Fibroblast of lung (primary cell): Measurements from ENCODE around the gene DLG2. TPM values are rescaled to one million over a fixed set of nuclear protein-coding genes. Genes with fewer than 3 reads are reported as not detected.

ENCODE experiments used
- DNase-seq, 2 donors: peaks; one replicate each; pipeline versions ENCODE4 v3.0.0 to v3.0.0-alpha.2; 2010; ENCODE audit warnings: low read depth in 2 of 2
- H2AFZ ChIP-seq: 2 replicates; pipeline ENCODE4 v1.5.1; 2012; ENCODE audit warnings: low read length, control low read depth, inconsistent platforms
- H3K27ac ChIP-seq: 2 replicates; pipeline ENCODE4 v1.5.1; 2011; ENCODE audit warnings: low read length, control low read depth; ENCODE audit not compliant: insufficient read depth
- H3K27me3 ChIP-seq: 2 replicates; pipeline ENCODE4 v1.5.1; 2011; ENCODE audit warnings: mild to moderate bottlenecking, low read length; ENCODE audit not compliant: control insufficient read depth, insufficient read depth
- H3K36me3 ChIP-seq: 2 replicates; pipeline ENCODE4 v1.5.1; 2011; ENCODE audit warnings: low read length; ENCODE audit not compliant: control insufficient read depth, insufficient read depth
- H3K4me1 ChIP-seq: 2 replicates; pipeline ENCODE4 v1.5.1; 2011; ENCODE audit warnings: low read length; ENCODE audit not compliant: control insufficient read depth, insufficient read depth; ENCODE audit errors: extremely low read depth
- H3K4me2 ChIP-seq: 2 replicates; pipeline ENCODE4 v1.5.1; 2011; ENCODE audit warnings: low read length, control low read depth; ENCODE audit not compliant: insufficient read depth; ENCODE audit errors: extremely low read depth
- H3K4me3 ChIP-seq, 4 experiments: fragments of 200-600 bp in 1 of 4; sonication (generic) in 1 of 4; replicated peaks in 1 of 4; 2 replicates each; pipeline ENCODE4 v1.5.1; 2011 to 2016; ENCODE audit warnings: low read length in 4 of 4, low read depth in 3 of 4, mild to moderate bottlenecking in 3 of 4, control low read depth in 2 of 4, inconsistent platforms in 1 of 4, mixed read lengths in 1 of 4; ENCODE audit not compliant: insufficient read depth in 1 of 4; ENCODE audit errors: control extremely low read depth in 1 of 4
- H3K79me2 ChIP-seq: 2 replicates; pipeline ENCODE4 v1.5.1; 2012; ENCODE audit warnings: mild to moderate bottlenecking, low read length, inconsistent platforms; ENCODE audit not compliant: control insufficient read depth, insufficient read depth
- H3K9ac ChIP-seq: 2 replicates; pipeline ENCODE4 v1.5.1; 2011; ENCODE audit warnings: mild to moderate bottlenecking, low read length, control low read depth; ENCODE audit not compliant: insufficient read depth
- H3K9me3 ChIP-seq: 2 replicates; pipeline ENCODE4 v1.5.1; 2012; ENCODE audit warnings: low read depth, low read length; ENCODE audit not compliant: control insufficient read depth, insufficient read depth
- H4K20me1 ChIP-seq: 2 replicates; pipeline ENCODE4 v1.5.1; 2011; ENCODE audit warnings: low read length; ENCODE audit not compliant: control insufficient read depth, insufficient read depth; ENCODE audit errors: extremely low read depth
- EZH2 ChIP-seq: IDR thresholded peaks from 2 replicates; pipeline ENCODE4 v1.5.1; 2012; ENCODE audit warnings: low read length, control low read depth, mild to moderate bottlenecking; ENCODE audit errors: missing control alignments
- polyA plus RNA-seq, 2 donors: library from polyadenylated mRNA; depleted of rRNA in 1 of 2; stranded (reverse) in 1 of 2; unstranded in 1 of 2; fragments of >200 nt; gene quantifications; 2 replicates each; pipeline ENCODE4 v1.2.1, GENCODE V29; 2011 to 2012; ENCODE audit warnings: missing spikeins in 1 of 2
- total RNA-seq: library from RNA; depleted of rRNA; stranded (reverse); fragments of >200 nt; gene quantifications from 2 replicates; pipeline ENCODE4 v1.2.1, GENCODE V29; 2014
- TF ChIP-seq, protein P1 (sequence below), 2 donors: IDR thresholded peaks in 1 of 2; conservative IDR thresholded peaks in 1 of 2; 1 replicate in 1 of 2; 2 replicates in 1 of 2; pipeline ENCODE4 v1.5.1; 2011 to 2012; ENCODE audit warnings: low read length in 2 of 2, control low read depth in 1 of 2, inconsistent platforms in 1 of 2, low read depth in 1 of 2, mild to moderate bottlenecking in 1 of 2

DLG2 gene
- total and polyA plus RNA-seq, 2 donors (not counting 1 experiment from before 2014, with no cell fraction given), result 0.77 to 2.3 TPM

DNA sequence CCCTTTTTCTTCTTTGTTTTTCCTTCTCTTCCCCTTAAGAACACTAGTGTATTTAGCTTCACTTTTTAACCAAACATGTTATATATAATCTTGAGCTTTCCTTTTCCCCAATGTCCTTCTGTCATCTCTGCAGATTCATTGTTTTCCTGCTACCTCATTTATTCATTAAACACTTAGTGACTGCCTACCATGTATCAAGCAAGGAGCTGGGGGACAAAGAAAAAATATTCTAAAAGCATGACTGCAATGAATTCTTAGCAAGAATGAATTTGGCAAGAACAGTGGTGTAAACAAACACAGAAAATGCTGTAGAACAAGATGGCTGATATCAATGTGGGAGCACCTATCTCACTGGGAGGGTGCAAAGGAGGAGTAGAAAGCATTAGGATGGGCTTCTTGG is 2094.0 kb downstream of the DLG2 start:
- Histone ChIP-seq H3K27ac (no peak overlapping the region), H3K79me2 (no peaks in the 10 kb centered on the region), H3K4me2 (no peak overlapping the region), H2AFZ (no peak overlapping the region), H3K9ac (no peak overlapping the region), H3K27me3 (no peaks in the 10 kb centered on the region), H3K36me3 (no peaks in the 10 kb centered on the region), H3K4me3 (no peak overlapping the region), H3K4me1 (no peaks in the 10 kb centered on the region), H3K9me3 (no peaks in the 10 kb centered on the region), H4K20me1 (no peaks in the 10 kb centered on the region)
- DNase-seq, result no peak
- no peak for TF ChIP-seq EZH2
- TF ChIP-seq, protein P1, sequence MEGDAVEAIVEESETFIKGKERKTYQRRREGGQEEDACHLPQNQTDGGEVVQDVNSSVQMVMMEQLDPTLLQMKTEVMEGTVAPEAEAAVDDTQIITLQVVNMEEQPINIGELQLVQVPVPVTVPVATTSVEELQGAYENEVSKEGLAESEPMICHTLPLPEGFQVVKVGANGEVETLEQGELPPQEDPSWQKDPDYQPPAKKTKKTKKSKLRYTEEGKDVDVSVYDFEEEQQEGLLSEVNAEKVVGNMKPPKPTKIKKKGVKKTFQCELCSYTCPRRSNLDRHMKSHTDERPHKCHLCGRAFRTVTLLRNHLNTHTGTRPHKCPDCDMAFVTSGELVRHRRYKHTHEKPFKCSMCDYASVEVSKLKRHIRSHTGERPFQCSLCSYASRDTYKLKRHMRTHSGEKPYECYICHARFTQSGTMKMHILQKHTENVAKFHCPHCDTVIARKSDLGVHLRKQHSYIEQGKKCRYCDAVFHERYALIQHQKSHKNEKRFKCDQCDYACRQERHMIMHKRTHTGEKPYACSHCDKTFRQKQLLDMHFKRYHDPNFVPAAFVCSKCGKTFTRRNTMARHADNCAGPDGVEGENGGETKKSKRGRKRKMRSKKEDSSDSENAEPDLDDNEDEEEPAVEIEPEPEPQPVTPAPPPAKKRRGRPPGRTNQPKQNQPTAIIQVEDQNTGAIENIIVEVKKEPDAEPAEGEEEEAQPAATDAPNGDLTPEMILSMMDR (conservative IDR thresholded peaks at IDR 0.05 in 1 of 2, IDR thresholded peaks at IDR 0.05 in 1 of 2; ENCODE audit: low read depth in 1 of 2, low read length in 2 of 2), result no peak

DNA sequence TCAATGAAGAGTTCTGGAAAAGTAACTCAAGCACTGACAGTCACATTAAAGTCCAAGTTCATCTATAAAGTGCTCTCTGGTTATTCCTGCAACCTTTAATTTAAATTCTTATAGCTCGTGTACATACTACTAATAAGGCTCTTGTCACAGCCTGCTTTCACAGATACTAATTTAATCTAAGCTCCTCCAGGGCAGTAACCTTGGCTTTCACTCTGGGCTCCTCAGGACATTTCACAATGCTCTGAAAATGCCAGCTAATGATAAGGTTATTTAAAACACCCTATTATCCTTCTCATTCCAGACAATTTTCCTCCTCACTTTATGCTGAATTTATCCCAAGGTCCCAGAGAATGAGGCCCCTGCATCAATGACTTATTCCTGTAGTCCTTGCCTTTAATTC is 2098.3 kb downstream of the DLG2 start:
- TF ChIP-seq, protein P1 (conservative IDR thresholded peaks at IDR 0.05 in 1 of 2, IDR thresholded peaks at IDR 0.05 in 1 of 2; ENCODE audit: low read depth in 1 of 2, low read length in 2 of 2), result no peak
- TF ChIP-seq EZH2, result no peak
- Histone ChIP-seq H3K36me3 (no peaks in the 10 kb centered on the region), H3K4me3 (no peak overlapping the region), H3K27ac (no peak overlapping the region), H4K20me1 (no peaks in the 10 kb centered on the region), H2AFZ (no peak overlapping the region), H3K9ac (no peak overlapping the region), H3K27me3 (no peaks in the 10 kb centered on the region), H3K9me3 (no peaks in the 10 kb centered on the region), H3K4me2 (no peak overlapping the region), H3K79me2 (no peaks in the 10 kb centered on the region), H3K4me1 (no peaks in the 10 kb centered on the region)
- no peak for DNase-seq

DNA sequence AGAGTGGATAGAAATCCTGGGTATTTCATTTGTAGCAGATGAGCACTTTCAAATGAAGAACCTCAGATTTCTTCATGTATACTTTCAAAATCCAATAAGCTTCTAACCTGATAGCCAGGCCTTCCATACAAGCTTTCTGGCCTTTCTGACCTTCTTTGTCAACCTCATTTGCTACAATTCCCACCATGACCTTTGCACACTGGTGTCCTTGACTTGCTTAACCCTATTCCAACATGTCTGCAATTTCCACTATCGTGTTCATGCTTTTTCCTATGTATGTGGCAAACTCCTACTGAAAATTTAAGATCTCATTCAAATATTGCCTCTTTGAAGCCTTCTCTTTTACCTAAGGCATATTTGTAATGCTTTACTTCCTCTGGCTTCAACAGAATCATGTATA is 2098.9 kb downstream of the DLG2 start:
- H4K20me1 ChIP-seq, result no peaks in the 10 kb centered on the region
- no peak overlapping the region for H3K27ac ChIP-seq
- no peaks in the 10 kb centered on the region for H3K4me1 ChIP-seq
- no peaks in the 10 kb centered on the region for H3K27me3 ChIP-seq
- TF ChIP-seq EZH2, result no peak
- TF ChIP-seq, protein P1 (conservative IDR thresholded peaks at IDR 0.05 in 1 of 2, IDR thresholded peaks at IDR 0.05 in 1 of 2; ENCODE audit: low read depth in 1 of 2, low read length in 2 of 2), result no peak
- no peaks in the 10 kb centered on the region for H3K79me2 ChIP-seq
- no peak overlapping the region for H3K4me2 ChIP-seq
- no peak for DNase-seq
- no peaks in the 10 kb centered on the region for H3K9me3 ChIP-seq
- H3K4me3 ChIP-seq, result no peak overlapping the region
- H2AFZ ChIP-seq, result no peak overlapping the region
- H3K9ac ChIP-seq, result no peak overlapping the region
- H3K36me3 ChIP-seq, result no peaks in the 10 kb centered on the region
